CD4-positive, alpha-beta T cell (primary cell): ENCODE measurements around the gene XKR7. TPM values are rescaled to one million over a fixed set of nuclear protein-coding genes. Genes with fewer than 3 reads are reported as not detected.

ENCODE experiments used
- ATAC-seq: fragments of 200-7000 bp; cut with Tn5 transposase; one replicate; pipeline ENCODE4 v1.10.0; 2022; ENCODE audit warnings: mild to moderate bottlenecking; ENCODE audit not compliant: poor library complexity
- CTCF ChIA-PET: fragments of 350-600 bp; sonication (Branson Sonifier 250); formaldehyde crosslinking; loops from one replicate; lab custom pipeline; 2021; ENCODE audit warnings: antibody characterized with exemption, inconsistent platforms; lab: Charles Lee
- POLR2A ChIA-PET: fragments of 350-600 bp; sonication (Branson Sonifier 250); formaldehyde crosslinking; loops from one replicate; lab custom pipeline; 2021; ENCODE audit warnings: antibody characterized with exemption, inconsistent platforms; lab: Charles Lee
- DNase-seq, 14 experiments: peaks; one replicate each; pipeline ENCODE4 v3.0.0-alpha.2; 2013 to 2020; ENCODE audit warnings: mixed read lengths in 2 of 14
- H3K27ac ChIP-seq, 2 donors: one replicate each; pipeline versions ENCODE4 v1.5.1 to v1.7.0; 2013; ENCODE audit warnings: low read length in 2 of 2, low read depth in 1 of 2, mild to moderate bottlenecking in 1 of 2
- H3K27me3 ChIP-seq, 2 experiments: 1 replicate in 1 of 2; 2 replicates in 1 of 2; pipeline versions ENCODE4 v1.6.1 to v1.7.0; 2013; ENCODE audit warnings: low read length in 2 of 2, control low read depth in 1 of 2, mild to moderate bottlenecking in 1 of 2, moderate library complexity in 1 of 2; ENCODE audit not compliant: insufficient read depth in 2 of 2, control insufficient read depth in 1 of 2
- H3K36me3 ChIP-seq: one replicate; pipeline ENCODE4 v1.6.1; 2013; ENCODE audit warnings: low read length, control low read depth; ENCODE audit not compliant: insufficient read depth
- H3K4me1 ChIP-seq: one replicate; pipeline ENCODE4 v1.6.1; 2013; ENCODE audit warnings: low read length, control low read depth; ENCODE audit not compliant: insufficient read depth
- H3K4me3 ChIP-seq: one replicate; pipeline ENCODE4 v1.5.1; 2013; ENCODE audit warnings: mild to moderate bottlenecking, low read length, moderate library complexity
- H3K9me3 ChIP-seq, 2 experiments: 1 replicate in 1 of 2; 2 replicates in 1 of 2; pipeline versions ENCODE4 v1.6.1 to v1.7.0; 2013; ENCODE audit warnings: low read length in 2 of 2, mild to moderate bottlenecking in 2 of 2, control low read depth in 1 of 2, moderate library complexity in 1 of 2; ENCODE audit not compliant: control insufficient read depth in 1 of 2, insufficient read depth in 1 of 2
- H3K27ac Mint-ChIP-seq: one replicate; pipeline ENCODE4 v1.8.0; 2020; ENCODE audit warnings: mixed read lengths
- H3K27me3 Mint-ChIP-seq: one replicate; pipeline ENCODE4 v1.8.0; 2021; ENCODE audit warnings: mixed read lengths
- H3K36me3 Mint-ChIP-seq: one replicate; pipeline ENCODE4 v1.8.0; 2021; ENCODE audit warnings: low read depth, mixed read lengths
- H3K4me1 Mint-ChIP-seq: one replicate; pipeline ENCODE4 v1.8.0; 2021; ENCODE audit warnings: low read depth, mixed read lengths
- H3K4me3 Mint-ChIP-seq: one replicate; pipeline ENCODE4 v1.8.0; 2020; ENCODE audit warnings: mild to moderate bottlenecking, mixed read lengths
- H3K9me3 Mint-ChIP-seq: one replicate; pipeline ENCODE4 v1.8.0; 2020; ENCODE audit warnings: mixed read lengths
- CTCF ChIP-seq: fragments of 200-600 bp; IDR thresholded peaks from one replicate; pipeline ENCODE4 v1.8.0; 2022; ENCODE audit warnings: antibody characterized with exemption, mild to moderate bottlenecking
- intact Hi-C, 2 experiments: fragments of 100-400 bp; cut with DNase I in 1 of 2; cut with micrococcal nuclease in 1 of 2; formaldehyde crosslinking; loops; one replicate each; pipeline versions ENCODE4 v1.15.1 to v1.9.0; 2023 to 2025; cut with DNase I, micrococcal nuclease
- total RNA-seq, 174 experiments: library from RNA in 2 of 174; stranded (reverse) in 2 of 174; gene quantifications; one replicate each; pipeline ENCODE4 v1.2.3 and lab custom pipeline; 2021 to 2026

XKR7 gene
- total RNA-seq, 2 experiments from 2014 or later: not detected

DNA sequence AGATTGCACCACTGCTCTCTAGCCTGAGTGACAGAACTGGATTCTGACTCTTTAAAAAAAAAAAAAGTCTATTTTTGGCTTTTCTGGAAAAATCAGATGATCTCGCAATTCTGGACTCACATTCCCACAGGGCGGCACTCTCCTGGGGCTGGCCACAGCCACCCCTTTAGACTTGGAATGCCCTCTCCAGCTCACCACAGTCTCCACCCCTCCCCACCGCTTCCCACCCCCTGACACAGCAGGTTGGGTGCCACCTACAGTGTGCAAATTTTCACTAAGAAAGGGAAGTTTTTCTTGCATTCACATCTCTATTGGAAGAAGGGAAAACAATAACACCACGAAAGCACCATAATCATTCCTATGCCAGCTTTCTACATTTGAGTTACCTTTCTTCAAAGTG lies 31.5 kb upstream of the XKR7 start:
- Histone ChIP-seq H3K27ac (no peak overlapping the region), H3K4me1 (no peaks in the 10 kb centered on the region), H3K36me3 (no peaks in the 10 kb centered on the region), H3K4me3 (no peak overlapping the region), H3K27me3 (no peaks in the 10 kb centered on the region), H3K9me3 (no peaks in the 10 kb centered on the region)
- ChIA-PET POLR2A (no interaction called here), CTCF (no interaction called here)
- intact Hi-C loops: no loop called here
- Mint-ChIP-seq H3K4me1 (no peaks in the 10 kb centered on the region), H3K9me3 (no peaks in the 10 kb centered on the region), H3K4me3 (no peak overlapping the region), H3K36me3 (peaks cover under 1% of the 10 kb centered on the region), H3K27ac (no peak overlapping the region), H3K27me3 (peaks cover 3% of the 10 kb centered on the region)
- TF ChIP-seq CTCF: no peak
- DNase-seq (no peak), ATAC-seq (no peak)

- H3K27ac Mint-ChIP-seq: no peak overlapping the region
- no peaks in the 10 kb centered on the region for H3K4me1 ChIP-seq
- no peaks in the 10 kb centered on the region for H3K27me3 Mint-ChIP-seq
Measured at GRCh38 chr20:31937820-31938219, 30.1 kb upstream of the XKR7 start.

DNA sequence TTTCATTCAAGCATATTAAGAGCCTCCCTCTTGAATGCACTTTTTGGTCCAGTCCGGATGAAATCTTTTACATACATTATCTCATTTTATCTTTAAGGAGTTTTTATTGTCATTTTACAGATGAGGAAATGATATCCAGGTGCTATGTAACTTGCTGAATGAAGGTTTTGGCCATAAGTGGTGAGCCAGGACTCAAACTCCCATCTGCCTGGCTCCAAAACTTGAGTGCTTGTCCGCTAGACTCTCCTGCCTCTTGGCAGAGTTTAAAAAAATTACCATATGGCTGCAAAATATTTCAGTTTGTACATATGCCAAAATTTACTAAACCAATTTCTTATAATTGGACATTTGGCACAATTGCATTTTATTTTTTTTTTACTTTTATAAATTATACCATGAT lies 28.3 kb upstream of the XKR7 start:
- Mint-ChIP-seq H3K4me1 (no peaks in the 10 kb centered on the region), H3K27ac (no peak overlapping the region), H3K36me3 (peaks cover 33% of the 10 kb centered on the region), H3K9me3 (no peaks in the 10 kb centered on the region), H3K4me3 (no peak overlapping the region), H3K27me3 (no peaks in the 10 kb centered on the region)
- TF ChIP-seq CTCF: no peak
- H3K27ac ChIP-seq: no peak overlapping the region
- no peaks in the 10 kb centered on the region for H3K9me3 ChIP-seq
- no peaks in the 10 kb centered on the region for H3K4me1 ChIP-seq
- ChIA-PET CTCF (no interaction called here), POLR2A (no interaction called here)
- H3K4me3 ChIP-seq: no peak overlapping the region
- intact Hi-C loops: no loop called here
- H3K27me3 ChIP-seq: no peaks in the 10 kb centered on the region
- ATAC-seq: no peak
- DNase-seq: no peak
- H3K36me3 ChIP-seq: peaks cover 21% of the 10 kb centered on the region

More at GRCh38 chr20:31937820-31938219, 30.1 kb upstream of the XKR7 start:
- no peak for TF ChIP-seq CTCF
- peaks cover 8% of the 10 kb centered on the region for H3K36me3 ChIP-seq
- DNase-seq (no peak), ATAC-seq (no peak)
- no peaks in the 10 kb centered on the region for H3K27me3 ChIP-seq
- intact Hi-C loops: no loop called here
- POLR2A ChIA-PET: no interaction called here
- H3K27ac ChIP-seq: no peak overlapping the region
- peaks cover 14% of the 10 kb centered on the region for H3K36me3 Mint-ChIP-seq
- CTCF ChIA-PET: interaction anchor here (1.1 kb wide), 1 partner anchor 14 kb away, joined by 4 read pairs; the partner anchor contains the start of gene PDRG1
- no peaks in the 10 kb centered on the region for H3K9me3 ChIP-seq
- H3K4me3 Mint-ChIP-seq: no peak overlapping the region
- H3K9me3 Mint-ChIP-seq: no peaks in the 10 kb centered on the region
- no peaks in the 10 kb centered on the region for H3K4me1 Mint-ChIP-seq
- no peak overlapping the region for H3K4me3 ChIP-seq
